ENCODE measurements around the gene PRPF38B. TPM values are rescaled to one million over a fixed set of nuclear protein-coding genes. Genes with fewer than 3 reads are reported as not detected.
"Not testable (repeated sequence)": the region's sequence is repeated elsewhere in the genome, so short reads cannot be mapped to it uniquely, and the experiment has no call there.

The PRPF38B gene
- polyA plus RNA-seq, 2 of the 4 experiments (the other 2 are of a cell fraction) = 38.8 to 41.6 TPM

DNA sequence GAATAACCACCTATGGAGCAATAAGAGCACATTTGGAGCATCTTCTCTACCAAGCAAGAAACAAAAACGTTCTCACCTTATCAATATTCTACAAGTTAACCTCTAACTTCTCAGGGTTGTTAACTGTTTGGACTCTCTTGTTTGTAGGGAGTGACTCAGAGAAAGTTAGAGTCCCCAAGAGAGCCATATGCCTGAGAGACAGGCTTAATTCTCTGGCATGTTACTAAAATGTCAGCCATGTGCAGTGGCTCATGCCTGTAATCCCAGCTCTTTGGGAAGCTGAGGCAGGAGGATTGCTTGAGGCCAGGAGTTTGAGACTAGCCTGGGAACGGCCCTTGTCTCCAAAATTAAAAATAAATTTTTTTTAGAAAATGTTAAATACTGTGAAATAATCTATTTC lies 27.0 kb upstream of the PRPF38B start:
- TF ChIP-seq EP300 (IDR thresholded peaks at IDR 0.05) = no peak
- no peak for TF ChIP-seq MAFK (IDR thresholded peaks at IDR 0.05; ENCODE audit: partially characterized antibody)
- no peak for TF ChIP-seq PHF8 (IDR thresholded peaks at IDR 0.05; ENCODE audit: borderline replicate concordance, low read depth)
- TF ChIP-seq, protein P1, sequence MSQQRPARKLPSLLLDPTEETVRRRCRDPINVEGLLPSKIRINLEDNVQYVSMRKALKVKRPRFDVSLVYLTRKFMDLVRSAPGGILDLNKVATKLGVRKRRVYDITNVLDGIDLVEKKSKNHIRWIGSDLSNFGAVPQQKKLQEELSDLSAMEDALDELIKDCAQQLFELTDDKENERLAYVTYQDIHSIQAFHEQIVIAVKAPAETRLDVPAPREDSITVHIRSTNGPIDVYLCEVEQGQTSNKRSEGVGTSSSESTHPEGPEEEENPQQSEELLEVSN (IDR thresholded peaks at IDR 0.05; ENCODE audit: borderline replicate concordance, low read depth) = no peak
- TF ChIP-seq MAZ (IDR thresholded peaks at IDR 0.05; ENCODE audit: borderline replicate concordance, low read depth, low read length) = no peak
- TF ChIP-seq CBX2 (IDR thresholded peaks at IDR 0.05; ENCODE audit: borderline replicate concordance, low read depth) = no peak
- TF ChIP-seq FOXS1 (CRISPR knock-in tag; IDR thresholded peaks at IDR 0.05) = no peak
- no peak overlapping the region for H3K4me3 ChIP-seq
- H3K27ac ChIP-seq = no peak overlapping the region
- H3K4me1 ChIP-seq = 0 out of 3 replicates have a peak, but pooled peaks cover 3% of the 10 kb centered on the region
- ATAC-seq (no peak), DNase-seq (ENCODE audit: low read depth in 1 of 2, low spot score in 1 of 2) (no peak), FAIRE-seq (no peak)
- no peak overlapping the region for H3K4me2 ChIP-seq
- ChIA-PET POLR2A (no interaction called here), CTCF (no interaction called here)
- WGBS (ENCODE audit: missing lambda C conversion rate) = 40% methylated on average over 2 of the region's 2 CpGs
- no peaks in the 10 kb centered on the region for H3K9me3 ChIP-seq

GRCh38 chr1:108665771-108666170 lies 26.3 kb upstream of the PRPF38B start:
- no peak for DNase-seq (ENCODE audit: low read depth in 1 of 2, low spot score in 1 of 2)
- H3K4me3 ChIP-seq = no peak overlapping the region
- CTCF ChIA-PET = no interaction called here

GRCh38 chr1:108667422-108667821 lies 24.7 kb upstream of the PRPF38B start:
- POLR2A ChIA-PET; CTCF ChIA-PET; H3K4me2 ChIP-seq; H3K9me3 ChIP-seq; ATAC-seq; FAIRE-seq; H3K4me1 ChIP-seq; DNase-seq (ENCODE audit: low read depth in 1 of 2, low spot score in 1 of 2); H3K4me3 ChIP-seq; H3K27ac ChIP-seq: not testable (repeated sequence)
- WGBS (ENCODE audit: missing lambda C conversion rate) = 94% methylated on average over 12 of the region's 28 CpGs

More at GRCh38 chr1:108665771-108666170, 26.3 kb upstream of the PRPF38B start:
- POLR2A ChIA-PET = no interaction called here
- Histone ChIP-seq H3K27ac (no peak overlapping the region), H3K4me1 (0 out of 3 replicates have a peak, but pooled peaks cover 3% of the 10 kb centered on the region), H3K9me3 (no peaks in the 10 kb centered on the region), H3K4me2 (no peak overlapping the region)
- ATAC-seq = no peak
- TF ChIP-seq CBX8 (IDR thresholded peaks at IDR 0.05) = no peak
- no peak for TF ChIP-seq ATOH8 (CRISPR knock-in tag; IDR thresholded peaks at IDR 0.05; ENCODE audit: low read depth)
- TF ChIP-seq HMGXB4 (CRISPR knock-in tag; IDR thresholded peaks at IDR 0.05; ENCODE audit: borderline replicate concordance) = no peak
- TF ChIP-seq HOXA7 (CRISPR knock-in tag; IDR thresholded peaks at IDR 0.05) = no peak
- no peak for TF ChIP-seq ZNF302 (CRISPR knock-in tag; IDR thresholded peaks at IDR 0.05)
- TF ChIP-seq FOSL2 (IDR thresholded peaks at IDR 0.05) = no peak
- TF ChIP-seq FOSL2 (CRISPR knock-in tag; IDR thresholded peaks at IDR 0.05) = no peak
- no peak for TF ChIP-seq NPAS2 (CRISPR knock-in tag; IDR thresholded peaks at IDR 0.05; ENCODE audit: borderline replicate concordance)
- TF ChIP-seq CHD2 (IDR thresholded peaks at IDR 0.05; ENCODE audit: low read length, partially characterized antibody) = no peak
- FAIRE-seq = no peak
- WGBS (ENCODE audit: missing lambda C conversion rate) = 14% methylated on average over 1 of the region's 1 CpG

- ChIA-PET CTCF (no interaction called here), POLR2A (no interaction called here)
- no peak overlapping the region for H3K4me3 ChIP-seq
- H3K27ac ChIP-seq = no peak overlapping the region
- FAIRE-seq (no peak), ATAC-seq (no peak), DNase-seq (ENCODE audit: low read depth in 1 of 2, low spot score in 1 of 2) (no peak)
- TF ChIP-seq, protein P1 (IDR thresholded peaks at IDR 0.05; ENCODE audit: borderline replicate concordance, low read depth) = no peak
- TF ChIP-seq RFX5 (IDR thresholded peaks at IDR 0.05) (no peak), NFE2L2 (conservative IDR thresholded peaks at IDR 0.05; ENCODE audit: low read length) (no peak), MAFK (IDR thresholded peaks at IDR 0.05; ENCODE audit: partially characterized antibody) (no peak), CHD2 (IDR thresholded peaks at IDR 0.05; ENCODE audit: low read length, partially characterized antibody) (no peak), HOXB5 (CRISPR knock-in tag; IDR thresholded peaks at IDR 0.05) (no peak), FOSB (CRISPR knock-in tag; IDR thresholded peaks at IDR 0.05) (no peak), EHMT2 (IDR thresholded peaks at IDR 0.05; ENCODE audit: low read depth) (no peak), POLR2A (IDR thresholded peaks at IDR 0.05; ENCODE audit: low read length) (no peak), CEBPB (IDR thresholded peaks at IDR 0.05) (no peak)
- H3K4me1 ChIP-seq = no peaks in the 10 kb centered on the region
- H3K4me2 ChIP-seq = no peak overlapping the region
- no peaks in the 10 kb centered on the region for H3K9me3 ChIP-seq
These were observed 23.3 kb upstream of the PRPF38B start for GRCh38 chr1:108668777-108669176.

Data from A549 (cell line).